Tibial artery (tissue), 4 donors: ENCODE data around the gene IRX6.

Experiments
- DNase-seq, 2 donors: peaks; one replicate each; pipeline ENCODE4 v3.0.0-alpha.2; 2019
- H3K27ac ChIP-seq, 2 donors: fragments of 200-600 bp; sonication (generic) in 1 of 2; 1 replicate in 1 of 2; 2 replicates in 1 of 2; pipeline ENCODE4 v1.5.1; 2018 to 2019; ENCODE audit warnings: mild to moderate bottlenecking in 1 of 2
- H3K27me3 ChIP-seq, 2 donors: fragments of 200-600 bp; sonication (generic) in 1 of 2; one replicate each; pipeline versions ENCODE4 v1.5.1 to v1.6.0; 2016 to 2019
- H3K36me3 ChIP-seq, 3 donors: fragments of 200-600 bp; sonication (generic) in 2 of 3; one replicate each; pipeline ENCODE4 v1.5.1; 2016 to 2019; ENCODE audit warnings: mild to moderate bottlenecking in 2 of 3
- H3K4me1 ChIP-seq, 4 donors: fragments of 200-600 bp; sonication (generic) in 2 of 4; 1 replicate in 3 of 4; 2 replicates in 1 of 4; pipeline ENCODE4 v1.5.1; 2016 to 2019
- H3K4me3 ChIP-seq, 2 donors: fragments of 200-600 bp; sonication (generic) in 1 of 2; 1 replicate in 1 of 2; 2 replicates in 1 of 2; pipeline ENCODE4 v1.5.1; 2018 to 2019; ENCODE audit warnings: mild to moderate bottlenecking in 2 of 2
- H3K9me3 ChIP-seq, 3 donors: fragments of 200-600 bp; sonication (generic) in 1 of 3; one replicate each; pipeline ENCODE4 v1.5.1; 2016 to 2019
- CTCF ChIP-seq, 2 experiments: fragments of 200-600 bp in 1 of 2; fragments of 450-650 bp in 1 of 2; IDR thresholded peaks; one replicate each; pipeline ENCODE4 v1.5.1; 2017 to 2019; ENCODE audit warnings: antibody characterized with exemption in 2 of 2, mild to moderate bottlenecking in 1 of 2, moderate library complexity in 1 of 2
- intact Hi-C: fragments of 100-400 bp; cut with DNase I; formaldehyde crosslinking; loops from one replicate; pipeline ENCODE4 v1.15.0; 2023; ENCODE audit warnings: low total_unique reads

IRX6 gene

GRCh38 chr16:55367866-55368603, 44.0 kb downstream of the IRX6 start:
- Histone ChIP-seq H3K9me3 (no peaks in the 10 kb centered on the region), H3K27me3 (no peaks in the 10 kb centered on the region), H3K36me3 (no peaks in the 10 kb centered on the region), H3K4me3 (no peak overlapping the region), H3K4me1 (peaks cover 0 to 56% (median 23%) of the 10 kb centered on the region in 4 donors), H3K27ac (peak overlapping the region; percentile 30 to 45)
- intact Hi-C loops: no loop called here
- TF ChIP-seq CTCF (IDR thresholded peaks at IDR 0.05): no peak
- DNase-seq: no peak

- Histone ChIP-seq H3K36me3 (no peaks in the 10 kb centered on the region), H3K4me1 (peaks cover 0 to 59% (median 24%) of the 10 kb centered on the region in 4 donors), H3K4me3 (no peak overlapping the region), H3K27me3 (no peaks in the 10 kb centered on the region), H3K27ac (peak overlapping the region in 1 of 2 donors; percentile 2), H3K9me3 (no peaks in the 10 kb centered on the region)
- intact Hi-C loops: no loop called here
- no peak for DNase-seq
- TF ChIP-seq CTCF (IDR thresholded peaks at IDR 0.05): no peak
Observed at GRCh38 chr16:55369151-55369550, 45.1 kb downstream of the IRX6 start.

- no peaks in the 10 kb centered on the region for H3K36me3 ChIP-seq
- peak overlapping the region in 1 of 2 donors; percentile 1 for H3K27ac ChIP-seq
- peak overlapping the region in 1 of 2 donors; percentile 11 for H3K4me3 ChIP-seq
- peak; percentile 79 to 81 for DNase-seq
- no peaks in the 10 kb centered on the region for H3K27me3 ChIP-seq
- peak; percentile 40 to 50 for TF ChIP-seq CTCF (IDR thresholded peaks at IDR 0.05)
- H3K9me3 ChIP-seq: no peaks in the 10 kb centered on the region
- intact Hi-C loops: loop anchor here (10.0 kb wide), 1 partner anchor 736 kb away; no protein-coding TSS in a partner anchor
- peaks cover 0 to 59% (median 24%) of the 10 kb centered on the region in 4 donors for H3K4me1 ChIP-seq
Observed at GRCh38 chr16:55370762-55371482, 46.9 kb downstream of the IRX6 start.

- Histone ChIP-seq H3K27me3 (no peaks in the 10 kb centered on the region), H3K9me3 (no peaks in the 10 kb centered on the region), H3K36me3 (no peaks in the 10 kb centered on the region), H3K4me1 (peaks cover 0 to 42% (median 16%) of the 10 kb centered on the region in 4 donors), H3K27ac (peak overlapping the region; percentile 41 to 49), H3K4me3 (no peak overlapping the region)
- intact Hi-C loops: loop anchor here (10.0 kb wide), 1 partner anchor 738 kb away; no protein-coding TSS in a partner anchor
- no peak for TF ChIP-seq CTCF (IDR thresholded peaks at IDR 0.05)
- no peak for DNase-seq
Observed at GRCh38 chr16:55372792-55373488, 48.9 kb downstream of the IRX6 start.

GRCh38 chr16:55373489-55373832, 49.5 kb downstream of the IRX6 start:
- no peak for TF ChIP-seq CTCF (IDR thresholded peaks at IDR 0.05)
- H3K27me3 ChIP-seq: no peaks in the 10 kb centered on the region
- intact Hi-C loops: loop anchor here (10.0 kb wide), 1 partner anchor 739 kb away; no protein-coding TSS in a partner anchor
- no peaks in the 10 kb centered on the region for H3K9me3 ChIP-seq
- peaks cover 0 to 37% (median 15%) of the 10 kb centered on the region in 4 donors for H3K4me1 ChIP-seq
- peak overlapping the region in 1 of 2 donors; percentile 41 for H3K27ac ChIP-seq
- DNase-seq: no peak
- H3K4me3 ChIP-seq: no peak overlapping the region
- no peaks in the 10 kb centered on the region for H3K36me3 ChIP-seq
